Measurements from ENCODE around the gene BMAL2.
A peak's percentile ranks its signal among the peaks of the same experiment; 100 is the strongest.

The BMAL2 gene

DNA sequence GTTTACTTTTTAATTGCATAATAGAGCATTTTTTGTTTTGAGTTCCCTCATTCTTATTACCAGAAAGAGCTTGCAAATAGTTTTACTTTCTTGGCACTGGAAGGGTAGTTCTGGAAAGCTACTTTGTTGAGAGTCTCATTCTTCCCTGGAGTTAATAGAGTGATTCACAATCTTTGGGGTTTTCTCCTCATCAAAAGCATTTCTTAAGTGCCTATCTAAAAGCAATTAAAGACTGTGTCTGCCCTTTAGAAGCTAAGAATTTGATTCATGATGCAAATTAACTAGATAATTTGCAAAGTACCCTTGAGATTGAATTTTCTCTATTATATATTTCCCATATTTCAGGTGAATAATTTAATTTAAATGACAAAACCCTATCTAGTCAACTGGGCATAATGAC, 8.1 kb upstream of the BMAL2 start:
- DNase-seq: no peak

DNA sequence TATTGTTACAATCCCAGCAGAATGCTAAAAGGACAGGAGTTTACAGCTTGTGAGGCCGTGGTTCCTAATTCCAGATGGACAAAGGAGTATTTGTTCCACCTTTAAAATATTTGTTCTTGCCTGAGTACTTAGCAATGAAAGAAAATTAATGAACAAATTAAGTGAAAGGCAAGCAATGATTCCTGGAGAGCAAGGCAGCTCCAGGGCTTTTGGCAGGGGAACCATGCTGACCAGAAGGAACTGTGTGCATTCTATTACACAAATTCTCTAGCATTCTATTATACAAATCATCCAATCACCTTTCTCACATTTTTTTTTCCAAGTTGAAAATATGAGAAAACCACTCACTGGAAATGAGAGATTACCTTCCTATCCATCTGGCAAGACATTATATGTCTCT, 1.8 kb upstream of the BMAL2 start:
- DNase-seq: no peak

DNA sequence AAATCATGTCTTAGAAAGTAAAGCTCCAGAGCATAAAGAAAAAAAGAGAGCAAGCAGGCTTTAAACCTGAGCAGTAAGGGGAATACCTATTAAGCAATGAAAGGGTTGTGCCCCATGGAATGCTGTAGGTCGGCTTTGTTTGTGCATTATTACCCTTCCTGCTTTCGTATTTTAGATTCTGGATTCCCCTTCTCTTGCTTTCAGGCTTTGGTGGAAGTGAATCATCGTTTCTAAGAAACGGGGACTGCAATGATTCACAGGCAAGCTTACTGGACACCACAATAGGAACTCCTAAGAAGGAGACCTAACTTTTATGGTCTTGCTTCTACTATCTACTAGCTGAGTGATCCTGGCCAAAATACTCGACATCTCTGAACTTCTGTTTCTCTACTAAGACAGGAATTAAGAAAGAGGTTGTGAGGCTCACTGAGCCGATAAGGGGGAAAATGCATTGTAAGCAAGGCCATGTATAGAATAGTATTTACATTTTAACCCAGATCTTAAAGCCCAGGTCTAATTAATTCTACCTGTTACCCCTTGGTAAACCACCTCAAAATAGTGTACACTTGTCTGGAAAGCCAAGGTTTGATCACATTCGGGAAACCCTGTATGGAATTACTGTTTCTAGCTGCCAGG, 1.2 kb upstream of the BMAL2 start:
- DNase-seq: no peak

DNA sequence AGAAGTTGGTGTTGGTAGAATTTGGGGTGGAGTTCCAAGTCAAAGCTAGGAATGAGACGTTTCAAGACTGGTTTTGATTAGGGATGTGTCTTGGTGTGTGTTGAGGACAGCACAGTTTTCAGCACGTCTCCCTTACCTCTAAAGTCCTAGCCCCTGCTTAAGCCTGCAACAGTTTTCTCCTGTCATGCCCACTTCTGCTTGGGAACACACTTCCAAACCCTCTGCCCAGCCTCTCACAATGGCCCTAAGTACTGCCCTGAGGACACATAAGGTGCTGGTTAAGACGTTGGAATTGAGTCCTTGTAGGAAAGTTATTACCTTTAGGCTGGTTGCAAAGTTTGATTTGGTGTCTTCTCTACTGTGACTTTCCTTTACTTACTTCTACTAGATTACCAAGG, 710 bp upstream of the BMAL2 start:
- no peak for DNase-seq

DNA sequence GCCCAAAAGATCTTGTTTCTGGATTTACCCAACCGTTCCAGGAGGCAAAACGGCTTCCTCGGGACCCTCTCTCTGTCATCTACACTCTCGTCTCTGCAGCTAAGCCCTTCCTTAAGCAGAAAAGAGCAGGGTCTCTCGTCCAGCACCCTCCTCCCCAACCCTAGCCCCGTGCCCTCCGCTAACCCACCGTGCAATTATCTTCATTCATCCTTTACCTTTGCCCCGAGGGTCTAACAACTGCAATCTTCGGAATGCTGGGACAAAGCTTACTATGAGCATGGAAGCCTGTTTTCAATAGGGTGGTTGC, 276 bp upstream of the BMAL2 start:
- no peak for DNase-seq

DNA sequence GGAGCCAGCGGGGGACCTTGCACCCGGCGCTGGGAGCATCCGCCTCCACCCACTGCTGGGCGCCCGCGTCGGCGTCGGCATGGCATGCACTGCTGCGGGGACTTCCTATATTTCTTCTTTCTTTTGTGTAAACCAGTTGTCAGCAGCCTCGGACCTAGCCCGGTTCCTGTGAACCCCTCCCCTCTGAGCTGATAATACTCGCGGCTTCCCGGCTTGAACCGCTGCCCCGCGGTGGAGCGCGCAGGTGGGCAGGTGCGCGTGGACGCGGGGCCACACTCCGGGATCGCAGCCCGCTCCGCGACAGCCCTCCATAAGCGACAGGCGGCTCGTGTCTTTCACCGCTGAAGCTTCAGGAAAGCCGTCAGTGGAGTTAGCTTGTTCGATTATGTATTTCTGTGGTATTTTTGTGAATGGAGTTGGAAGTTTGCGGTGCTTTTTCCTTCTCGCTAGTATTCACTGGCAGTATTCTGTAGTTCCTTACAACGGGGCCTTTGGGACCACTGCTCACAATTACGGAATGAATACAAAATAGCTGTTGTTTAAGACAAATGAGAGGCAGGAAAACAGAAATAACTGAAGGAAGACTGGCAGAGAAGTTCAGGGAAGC, 870 bp downstream of the BMAL2 start:
- peak; percentile 56 for DNase-seq

DNA sequence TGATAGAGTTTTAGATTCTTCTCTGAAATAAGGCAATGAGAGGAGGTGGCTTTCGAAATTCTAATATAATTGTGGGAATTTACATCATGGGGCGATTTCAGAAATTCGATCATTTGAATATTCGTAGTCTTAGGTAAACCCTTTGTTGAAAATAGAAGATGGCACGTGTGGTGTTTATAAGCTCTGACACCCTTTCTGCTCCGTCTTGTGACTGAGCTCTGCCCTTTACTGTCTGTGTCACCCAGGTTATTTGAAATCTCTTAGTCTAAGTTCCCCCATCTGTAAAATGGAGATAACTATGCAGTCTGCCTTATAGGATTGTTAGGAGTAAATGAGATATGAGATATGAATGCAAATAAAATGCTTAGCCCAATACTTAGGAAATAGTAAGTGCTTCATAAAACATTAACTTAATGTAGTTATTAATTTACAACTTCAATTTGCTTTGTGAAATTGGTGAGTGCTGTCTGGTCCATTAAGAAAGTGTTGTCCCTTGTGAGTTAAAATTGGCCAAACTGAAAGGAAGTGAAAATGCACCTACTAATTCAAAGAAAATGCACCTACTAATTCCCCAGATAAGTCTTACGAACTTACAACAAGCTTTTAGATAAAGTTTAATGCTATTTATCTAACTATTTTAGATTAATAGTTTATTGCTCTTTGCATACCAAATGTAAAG, 1.5 kb downstream of the BMAL2 start:
- no peak for DNase-seq

DNA sequence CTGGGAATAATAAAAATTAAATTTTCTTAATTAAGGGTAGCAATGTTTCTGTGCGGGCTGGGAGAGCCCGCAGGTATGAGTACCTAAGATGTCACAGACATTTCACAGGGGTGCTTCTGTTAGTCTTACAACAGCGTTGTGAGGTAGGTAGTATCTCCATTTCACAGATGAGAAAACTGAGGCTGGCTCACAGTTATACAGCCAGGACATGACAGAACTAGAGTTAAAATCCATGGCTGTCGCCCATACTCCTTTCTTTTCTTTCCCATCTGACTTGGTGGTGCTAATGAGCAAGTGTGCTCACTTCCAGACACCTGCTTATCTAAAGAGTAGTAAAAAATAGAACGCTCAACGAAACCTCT, 2.1 kb downstream of the BMAL2 start:
- no peak for DNase-seq

DNA sequence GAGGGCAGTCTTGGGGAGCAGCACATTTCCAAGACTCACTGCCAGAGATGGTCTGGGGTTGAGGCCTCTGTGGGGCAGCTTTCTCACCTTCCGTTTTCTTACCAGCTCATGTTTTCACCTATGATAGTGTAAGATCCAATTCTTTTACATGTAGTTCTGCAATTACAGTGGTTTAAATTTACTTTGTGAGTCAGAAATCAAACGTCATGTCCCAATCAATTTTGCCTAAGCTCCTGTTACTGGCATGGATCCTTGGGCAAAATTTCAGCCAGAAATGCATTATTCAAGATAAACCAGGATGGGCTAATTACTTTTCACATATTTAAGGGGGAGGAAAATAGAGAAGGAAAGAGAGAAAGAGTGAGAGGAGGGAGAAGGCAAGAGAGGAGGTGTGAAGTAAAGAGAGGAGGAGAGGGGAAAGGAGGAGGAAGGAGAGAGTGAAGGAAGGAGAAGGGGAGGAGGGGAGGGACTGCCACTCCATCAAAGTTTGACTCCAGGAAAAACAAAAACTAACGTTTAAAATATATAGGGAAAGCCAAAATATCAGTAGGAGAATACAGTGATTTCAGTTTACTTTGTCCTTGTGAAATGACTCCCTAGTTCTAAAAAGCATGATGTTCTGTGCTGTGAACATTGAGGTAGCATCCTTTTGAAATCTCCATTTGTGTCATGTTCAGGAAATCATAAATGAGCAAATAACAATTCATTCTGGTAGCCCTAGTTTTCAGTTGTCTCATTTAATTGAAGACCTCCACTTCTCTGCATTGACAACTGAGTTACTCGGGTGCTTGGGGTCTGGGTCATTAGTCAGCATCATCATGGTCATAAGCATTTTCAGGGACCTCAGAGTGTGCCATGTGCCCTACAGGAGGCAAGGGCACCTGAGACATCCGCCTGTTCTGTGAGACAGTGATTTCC, 3.0 kb downstream of the BMAL2 start:
- DNase-seq: no peak

DNA sequence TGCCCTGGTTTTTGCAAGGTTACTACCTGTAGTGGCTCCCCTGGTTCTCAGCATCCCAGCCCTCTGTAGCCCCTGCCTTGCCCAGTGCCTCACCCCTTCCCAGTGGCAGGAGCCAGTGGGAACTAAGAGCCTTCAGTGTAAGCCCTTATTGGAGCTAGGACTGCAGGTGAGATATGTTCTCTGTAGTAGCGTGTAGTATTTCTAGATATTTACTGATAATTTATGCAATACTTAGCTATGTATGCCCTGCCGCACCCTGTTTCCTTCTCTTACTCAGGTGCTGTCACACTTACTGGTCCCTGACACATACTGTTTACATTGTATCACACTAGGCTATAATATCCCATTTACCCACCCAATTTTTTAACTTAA, 3.6 kb downstream of the BMAL2 start:
- DNase-seq: no peak

DNA sequence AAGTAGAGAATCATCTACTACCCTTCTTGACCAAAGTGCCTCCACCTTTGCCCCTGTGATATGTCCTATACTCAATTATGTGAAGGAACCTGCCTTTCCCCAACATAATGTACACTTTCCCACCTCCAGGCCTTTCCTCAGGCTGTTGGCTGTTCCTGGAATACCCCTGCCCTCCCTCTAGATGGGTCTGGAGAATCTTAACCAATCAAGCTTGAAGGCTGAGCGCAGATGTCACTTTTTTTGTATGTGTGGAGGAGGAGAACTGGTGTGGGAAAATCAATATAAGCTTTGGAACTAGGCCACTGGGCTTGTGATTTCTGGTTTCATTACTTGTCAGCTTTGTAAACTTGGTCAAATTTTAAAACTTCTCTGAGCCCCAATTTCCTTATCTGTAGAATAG, 4.7 kb downstream of the BMAL2 start:
- no peak for DNase-seq

DNA sequence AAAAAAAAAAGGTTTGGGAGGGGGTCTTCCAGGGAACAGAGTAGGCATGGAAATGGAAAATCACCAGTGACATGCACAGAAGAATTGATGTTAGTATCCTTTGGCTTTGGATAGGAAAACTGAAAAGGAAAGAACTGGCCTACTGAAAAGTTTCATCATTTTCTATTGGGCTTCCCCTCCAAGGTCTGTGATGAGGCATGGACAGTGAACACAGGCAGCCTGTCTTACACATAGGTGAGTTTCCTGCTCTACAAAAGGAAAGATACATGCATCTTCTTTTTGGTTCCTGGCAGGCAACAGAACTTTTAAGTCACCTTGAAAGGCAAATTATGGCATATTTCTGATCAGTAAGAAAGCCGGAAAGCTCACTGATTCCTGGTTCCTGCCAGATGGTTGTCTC, 5.8 kb downstream of the BMAL2 start:
- no peak for DNase-seq

DNA sequence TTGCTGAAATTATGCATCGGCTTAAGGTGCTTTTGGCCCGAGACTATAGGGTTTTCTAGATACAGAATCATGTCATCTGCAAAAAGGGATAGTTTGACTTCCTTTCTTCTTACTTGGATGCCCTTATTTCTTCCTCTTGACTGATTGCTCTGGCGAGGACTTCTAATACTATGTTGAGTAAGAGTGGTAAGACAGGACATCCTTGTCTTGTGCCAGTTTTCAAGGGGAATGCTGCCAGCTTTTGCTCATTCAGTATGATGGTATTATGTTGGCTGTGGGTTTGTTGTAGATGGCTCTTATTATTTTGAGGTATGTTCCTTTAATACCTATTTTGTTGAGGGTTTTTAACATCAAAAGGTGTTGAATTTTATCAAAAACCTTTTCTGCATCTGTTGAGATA, 8.3 kb downstream of the BMAL2 start:
- no peak for DNase-seq

DNA sequence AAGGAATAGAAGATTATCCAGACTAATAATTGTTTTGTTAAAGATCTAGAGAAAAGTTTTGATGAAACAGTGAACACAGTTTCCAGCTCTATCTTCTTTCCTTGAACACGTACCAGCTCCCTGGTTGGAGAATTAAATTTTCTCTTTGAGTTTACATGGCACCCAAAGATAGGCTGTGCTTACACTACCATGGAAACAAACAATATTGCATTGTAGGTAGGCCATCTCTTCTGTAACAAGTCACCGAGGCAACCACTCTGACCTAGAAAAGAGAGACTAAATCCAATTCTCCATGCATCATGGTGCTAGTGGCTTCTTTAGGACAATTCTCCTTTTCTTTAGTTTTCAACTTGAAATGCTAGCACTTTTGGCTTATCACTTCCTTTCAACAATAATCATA, 9.9 kb downstream of the BMAL2 start:
- no peak for DNase-seq

DNA sequence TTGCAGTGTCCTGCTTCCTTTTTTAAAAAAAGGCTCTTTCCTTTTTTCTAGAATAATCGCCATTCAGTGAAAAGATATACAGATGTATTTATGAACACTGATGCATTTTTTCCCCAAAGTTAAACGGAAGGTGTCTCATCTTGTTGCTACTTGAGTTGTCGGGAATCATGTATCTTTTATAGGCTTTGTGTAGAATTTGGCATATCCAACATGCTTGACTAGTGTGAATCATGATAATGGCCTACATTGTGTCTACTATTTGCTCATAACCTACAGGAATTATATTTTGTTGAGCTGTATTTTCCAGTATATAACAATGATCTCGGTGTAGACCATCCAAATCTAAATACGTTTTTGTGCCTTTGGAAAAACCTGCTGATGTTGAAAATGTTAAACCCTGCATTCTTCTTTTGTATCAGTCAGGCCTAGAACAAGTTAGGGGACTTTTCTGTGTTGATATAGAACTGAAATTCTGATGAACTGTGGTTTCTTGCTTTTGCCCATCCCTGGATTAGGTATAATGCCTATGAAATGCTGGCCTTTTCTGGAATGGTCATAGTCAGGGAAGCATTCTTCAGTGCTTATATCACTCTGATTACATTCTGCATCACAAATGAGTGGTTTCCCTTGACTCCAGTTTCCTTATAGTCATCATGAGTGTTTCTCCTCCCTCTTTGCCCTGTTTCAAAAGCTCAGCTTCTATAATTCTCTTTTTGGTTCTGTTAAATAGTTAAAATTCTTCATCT, 10.8 kb downstream of the BMAL2 start:
- DNase-seq: no peak

DNA sequence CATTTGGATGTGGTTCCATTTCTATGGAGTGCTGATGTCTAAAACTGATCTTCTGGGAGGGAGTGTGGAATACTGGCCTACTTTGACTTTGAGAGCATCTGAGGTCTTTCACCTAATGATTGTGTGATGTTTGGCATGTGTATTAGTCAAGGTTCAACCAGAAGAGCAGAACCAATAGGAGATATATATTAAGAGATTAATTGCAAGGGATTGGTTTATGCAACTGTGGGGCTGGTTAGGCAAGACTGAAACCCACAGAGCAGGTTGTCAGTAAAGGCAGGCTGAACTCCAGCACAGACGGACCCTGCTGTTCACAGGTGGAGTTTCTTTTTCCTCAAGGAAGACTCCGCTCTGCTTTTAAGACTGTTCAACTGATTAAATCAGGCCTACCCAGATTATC, 11.6 kb downstream of the BMAL2 start:
- no peak for DNase-seq

DNA sequence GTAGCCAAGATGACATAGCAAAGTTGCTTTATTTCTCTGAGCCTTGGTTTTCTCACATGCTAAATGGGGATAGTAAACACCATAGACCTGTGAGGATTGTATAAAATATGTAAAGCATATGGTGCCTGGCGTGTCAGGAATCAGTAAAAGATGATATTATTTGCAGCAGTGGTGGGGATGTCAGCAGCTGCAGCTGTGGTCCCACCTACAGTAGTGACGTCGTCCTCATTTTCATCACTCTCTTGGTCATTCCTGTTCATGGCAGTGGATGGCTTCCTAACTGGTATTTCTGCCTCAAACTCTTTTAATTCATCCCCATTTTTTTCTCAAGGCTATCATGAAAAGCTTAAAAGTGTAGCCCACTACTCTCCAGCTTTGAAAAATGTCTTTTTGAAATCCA, 12.1 kb downstream of the BMAL2 start:
- DNase-seq: no peak

DNA sequence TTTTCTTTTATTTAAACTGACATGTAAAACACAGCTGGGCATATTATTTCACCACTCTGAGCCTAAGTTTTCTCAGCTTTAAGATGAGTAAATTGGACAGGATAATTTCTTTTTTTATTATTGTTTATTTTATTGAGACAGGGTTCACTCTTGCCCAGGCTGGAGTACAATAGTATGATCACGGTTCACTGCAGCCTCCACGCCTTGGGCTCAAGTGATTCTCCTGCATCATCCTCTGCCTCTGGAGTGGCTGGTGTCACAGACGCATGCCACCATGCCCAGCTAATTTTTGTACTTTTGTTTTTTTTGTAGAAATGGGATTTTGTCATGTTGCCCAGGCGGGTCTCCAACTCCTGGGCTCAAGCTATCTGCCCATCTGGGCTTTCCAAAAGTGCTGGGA, 12.7 kb downstream of the BMAL2 start:
- no peak for DNase-seq

DNA sequence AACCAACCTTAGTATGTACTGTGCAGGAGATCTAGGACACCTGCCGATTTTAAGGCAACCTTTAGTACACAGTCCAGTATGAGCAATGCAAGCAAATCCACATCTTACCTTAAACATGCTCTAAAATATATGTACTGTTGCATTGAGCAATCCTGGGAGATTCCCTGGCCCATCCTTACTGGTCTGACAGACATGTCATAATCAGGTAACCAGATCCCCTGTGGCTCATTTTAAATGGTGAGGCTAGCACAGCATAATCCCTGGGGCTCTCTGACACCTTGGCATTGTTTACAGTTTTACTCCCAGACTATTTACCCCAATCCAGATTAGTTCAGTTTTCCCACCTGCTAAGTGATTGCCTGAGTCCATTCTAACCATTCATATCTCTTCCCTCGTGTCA, 15.1 kb downstream of the BMAL2 start:
- no peak for DNase-seq

DNA sequence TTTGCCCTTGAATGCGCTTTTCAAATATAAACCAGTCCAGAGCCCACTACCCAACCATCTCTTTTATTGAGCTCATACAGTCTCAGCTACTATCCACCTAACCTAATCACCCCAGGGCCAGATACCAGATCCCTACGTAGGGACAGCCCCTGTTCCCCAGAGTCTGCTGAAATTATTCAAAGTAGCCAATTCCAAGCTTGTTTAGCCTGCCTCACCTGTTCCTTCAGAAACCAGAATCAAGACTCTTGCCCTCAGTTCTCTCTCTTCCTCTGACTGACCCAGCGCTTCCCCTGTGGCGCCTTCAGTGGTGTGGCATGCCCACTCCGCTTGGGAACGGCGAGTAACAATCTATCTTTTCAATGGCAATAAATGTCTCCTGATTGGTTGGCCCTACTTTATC, 18.8 kb downstream of the BMAL2 start:
- DNase-seq: no peak

DNA sequence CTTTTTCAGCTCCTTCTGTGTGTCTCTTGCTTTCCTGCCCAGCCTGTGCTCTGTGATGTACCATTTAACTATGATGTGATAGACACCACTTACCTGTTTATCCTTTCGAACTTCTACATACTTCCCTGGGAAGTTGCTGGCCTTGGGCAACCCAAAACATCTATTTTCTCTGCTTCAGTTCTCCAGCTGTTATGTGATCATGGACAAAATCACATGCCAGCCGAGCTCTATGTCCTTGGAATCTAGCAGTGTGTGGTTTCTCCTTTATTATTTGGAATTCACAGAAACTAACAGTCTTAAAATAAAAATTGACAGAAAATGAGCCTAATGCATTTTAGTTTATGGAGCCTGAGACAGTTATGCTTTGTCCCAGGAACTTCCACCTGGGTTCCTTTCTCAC, 22.9 kb downstream of the BMAL2 start:
- DNase-seq: no peak

DNA sequence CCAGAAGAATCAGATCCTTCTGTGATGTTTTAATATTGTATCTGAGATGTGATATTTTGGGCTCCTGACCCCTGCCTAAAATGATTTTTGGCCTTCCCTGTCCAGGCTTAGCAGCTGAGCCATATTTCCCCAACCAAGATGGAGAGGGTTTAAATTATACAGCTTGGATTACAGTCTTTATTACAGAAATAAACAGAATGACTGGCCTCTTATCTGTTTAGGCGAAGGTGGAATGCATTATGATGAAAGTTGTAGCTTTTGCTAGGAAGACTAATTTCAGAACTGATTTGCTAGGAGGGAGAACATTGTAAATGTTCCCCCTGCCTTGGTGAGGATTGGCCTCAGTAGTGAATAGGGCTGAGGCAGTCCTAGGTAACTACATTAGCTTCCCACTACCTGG, 23.3 kb downstream of the BMAL2 start:
- DNase-seq: no peak

DNA sequence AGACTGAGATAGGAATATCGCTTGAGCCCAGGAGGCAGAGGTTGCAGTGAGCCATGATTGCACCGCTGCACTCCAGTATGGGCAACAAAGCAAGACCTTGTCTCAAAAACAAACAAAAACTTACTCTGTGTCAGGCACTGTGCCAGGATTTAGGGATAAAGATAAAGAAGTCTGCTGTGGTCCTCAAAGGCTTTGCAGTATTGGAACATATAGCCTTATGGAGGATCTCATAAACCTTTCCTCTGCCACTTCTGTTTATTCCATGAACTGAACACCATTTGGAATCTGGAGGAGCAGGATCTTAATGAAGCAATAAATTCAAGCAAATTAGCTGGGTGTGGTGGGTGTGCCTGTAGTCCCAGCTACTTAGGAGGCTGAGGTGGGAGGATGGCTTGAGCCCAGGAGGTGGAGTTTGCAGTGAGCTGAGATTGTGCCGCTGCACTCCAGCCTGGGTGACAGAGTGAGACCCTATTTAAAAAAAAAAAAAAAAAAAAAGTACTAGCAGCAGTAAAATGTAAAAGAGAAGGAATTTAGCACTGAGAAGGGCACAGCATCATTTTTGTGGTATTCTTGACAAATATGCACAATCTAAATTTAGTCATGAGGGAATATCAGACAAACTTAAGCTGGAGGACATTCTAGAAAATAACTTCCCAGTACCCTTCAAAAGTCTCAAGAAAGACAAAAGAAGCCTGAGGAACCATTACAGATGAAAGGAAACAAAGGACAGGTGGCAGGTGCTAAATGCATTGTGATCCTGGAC, 27.1 kb downstream of the BMAL2 start:
- DNase-seq: no peak
